Glutamatergic neuron (in vitro differentiated cells): ENCODE data around the gene THUMPD3. TPM values are rescaled to one million over a fixed set of nuclear protein-coding genes. Genes with fewer than 3 reads are reported as not detected.

Experiments
- DNase-seq: peaks from one replicate; pipeline ENCODE4 v3.0.0; 2022
- H3K27ac Mint-ChIP-seq: one replicate; pipeline ENCODE4 v1.8.0; 2020; ENCODE audit warnings: mild to moderate bottlenecking, mixed read lengths, inconsistent platforms; ENCODE audit not compliant: unreplicated experiment
- H3K27me3 Mint-ChIP-seq: one replicate; pipeline ENCODE4 v1.8.0; 2020; ENCODE audit warnings: mild to moderate bottlenecking, moderate library complexity, mixed read lengths, inconsistent platforms; ENCODE audit not compliant: unreplicated experiment
- H3K36me3 Mint-ChIP-seq: one replicate; pipeline ENCODE4 v1.8.0; 2020; ENCODE audit warnings: mild to moderate bottlenecking, mixed read lengths, inconsistent platforms; ENCODE audit not compliant: unreplicated experiment
- H3K4me1 Mint-ChIP-seq: one replicate; pipeline ENCODE4 v1.8.0; 2020; ENCODE audit warnings: mild to moderate bottlenecking, low read depth, mixed read lengths, inconsistent platforms; ENCODE audit not compliant: unreplicated experiment
- H3K4me3 Mint-ChIP-seq: one replicate; pipeline ENCODE4 v1.8.0; 2020; ENCODE audit warnings: mild to moderate bottlenecking, mixed read lengths, inconsistent platforms; ENCODE audit not compliant: unreplicated experiment
- H3K9me3 Mint-ChIP-seq: one replicate; pipeline ENCODE4 v1.8.0; 2020; ENCODE audit warnings: mild to moderate bottlenecking, moderate library complexity, mixed read lengths, inconsistent platforms; ENCODE audit not compliant: unreplicated experiment
- total RNA-seq: library from RNA; stranded (reverse); fragmentation: NEBNext Ultra II Directional; extraction: Animal tissue kit (Norgen Biotek cat#: 25700); gene quantifications from one replicate; pipeline ENCODE4 v1.2.1, GENCODE V29; 2021; ENCODE audit not compliant: unreplicated experiment
- TF ChIP-seq, protein P1 (sequence below): fragments of 200-600 bp; sonication (generic); IDR thresholded peaks from one replicate; pipeline ENCODE4 v1.5.0; 2021; ENCODE audit not compliant: partially characterized antibody, unreplicated experiment

THUMPD3 gene
- total RNA-seq, 1 donor from 2014 or later = 50.2 TPM

DNA sequence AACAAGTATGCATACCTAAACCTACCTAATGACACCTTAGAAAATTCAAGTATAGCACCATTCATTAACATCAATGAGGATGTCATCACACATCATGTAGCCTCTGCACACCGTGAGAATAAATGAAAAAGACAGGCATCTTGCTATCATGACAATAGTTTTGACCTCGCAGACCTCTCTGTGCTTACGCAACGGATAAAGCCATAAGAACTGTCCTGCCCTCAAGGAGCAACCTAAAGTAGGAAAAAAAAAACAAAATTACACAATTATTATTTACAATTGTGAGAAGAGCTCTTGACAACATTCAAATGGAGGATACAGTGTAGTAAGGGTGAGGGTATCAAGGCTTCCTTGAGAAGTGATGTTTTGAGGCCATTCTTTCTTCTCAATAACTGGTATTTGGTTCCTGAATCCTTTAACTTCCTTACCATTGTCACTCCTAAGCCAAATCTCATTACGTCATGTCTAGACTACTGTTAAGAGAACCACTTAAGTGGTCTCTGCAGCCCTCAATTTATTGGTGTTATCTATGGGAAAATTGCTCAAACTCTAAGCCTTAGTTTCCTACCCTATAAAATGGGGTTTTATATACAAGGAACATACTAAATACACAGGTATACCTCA lies 27.5 kb downstream of the THUMPD3 start:
- Mint-ChIP-seq H3K4me3 (no peak overlapping the region), H3K27me3 (peaks cover 5% of the 10 kb centered on the region), H3K9me3 (peaks cover 3% of the 10 kb centered on the region), H3K36me3 (no peaks in the 10 kb centered on the region), H3K4me1 (peaks cover 32% of the 10 kb centered on the region), H3K27ac (no peak overlapping the region)
- TF ChIP-seq, protein P1, sequence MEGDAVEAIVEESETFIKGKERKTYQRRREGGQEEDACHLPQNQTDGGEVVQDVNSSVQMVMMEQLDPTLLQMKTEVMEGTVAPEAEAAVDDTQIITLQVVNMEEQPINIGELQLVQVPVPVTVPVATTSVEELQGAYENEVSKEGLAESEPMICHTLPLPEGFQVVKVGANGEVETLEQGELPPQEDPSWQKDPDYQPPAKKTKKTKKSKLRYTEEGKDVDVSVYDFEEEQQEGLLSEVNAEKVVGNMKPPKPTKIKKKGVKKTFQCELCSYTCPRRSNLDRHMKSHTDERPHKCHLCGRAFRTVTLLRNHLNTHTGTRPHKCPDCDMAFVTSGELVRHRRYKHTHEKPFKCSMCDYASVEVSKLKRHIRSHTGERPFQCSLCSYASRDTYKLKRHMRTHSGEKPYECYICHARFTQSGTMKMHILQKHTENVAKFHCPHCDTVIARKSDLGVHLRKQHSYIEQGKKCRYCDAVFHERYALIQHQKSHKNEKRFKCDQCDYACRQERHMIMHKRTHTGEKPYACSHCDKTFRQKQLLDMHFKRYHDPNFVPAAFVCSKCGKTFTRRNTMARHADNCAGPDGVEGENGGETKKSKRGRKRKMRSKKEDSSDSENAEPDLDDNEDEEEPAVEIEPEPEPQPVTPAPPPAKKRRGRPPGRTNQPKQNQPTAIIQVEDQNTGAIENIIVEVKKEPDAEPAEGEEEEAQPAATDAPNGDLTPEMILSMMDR = no peak
- DNase-seq = no peak

DNA sequence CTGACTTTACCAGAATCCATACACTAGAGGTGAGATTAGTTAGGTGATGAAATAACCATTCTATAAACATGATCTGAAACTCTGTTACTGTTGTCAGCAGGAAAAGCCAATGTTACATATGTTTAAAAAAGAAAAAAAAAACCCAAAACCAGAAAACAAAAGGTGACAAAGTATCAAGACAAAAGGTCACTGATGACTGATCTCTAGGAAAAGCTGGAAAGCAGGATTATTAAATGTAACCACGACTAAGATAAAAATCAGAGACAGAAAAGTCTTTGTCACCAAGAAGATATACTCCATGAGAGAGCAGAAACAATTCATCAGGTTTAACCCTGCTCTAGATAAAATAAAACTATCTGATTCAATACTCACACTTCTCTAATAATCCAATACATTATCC lies 29.2 kb downstream of the THUMPD3 start:
- Mint-ChIP-seq H3K4me1 (peaks cover 35% of the 10 kb centered on the region), H3K27ac (no peak overlapping the region), H3K36me3 (no peaks in the 10 kb centered on the region)

DNA sequence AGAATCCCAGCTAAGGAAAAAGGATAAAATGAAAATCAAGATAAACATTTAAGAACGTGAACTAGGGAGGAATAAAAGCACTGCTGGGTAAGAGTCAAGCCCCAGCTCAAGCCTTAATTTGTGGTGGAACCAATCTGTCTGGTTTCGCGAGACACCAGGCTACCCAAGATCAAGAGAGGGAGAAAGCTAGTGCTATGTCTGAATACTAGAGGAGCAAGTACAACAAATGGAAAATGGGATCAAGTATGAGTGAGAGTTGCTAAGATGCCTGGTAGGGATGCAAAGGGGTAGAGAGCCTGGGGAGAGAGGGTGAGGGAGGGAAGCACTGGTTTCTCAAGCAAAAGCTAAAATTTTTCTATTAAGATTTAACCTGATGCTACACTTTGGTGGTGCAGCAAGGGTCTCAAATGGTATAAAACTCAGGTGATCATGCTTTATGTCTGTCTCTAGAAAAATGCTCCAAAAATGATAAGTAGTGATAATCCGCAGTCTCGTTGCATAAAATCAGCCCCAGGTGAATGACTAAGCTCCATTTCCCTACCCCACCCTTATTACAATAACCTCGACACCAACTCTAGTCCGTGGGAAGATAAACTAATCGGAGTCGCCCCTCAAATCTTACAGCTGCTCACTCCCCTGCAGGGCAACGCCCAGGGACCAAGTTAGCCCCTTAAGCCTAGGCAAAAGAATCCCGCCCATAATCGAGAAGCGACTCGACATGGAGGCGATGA lies 32.9 kb downstream of the THUMPD3 start:
- Mint-ChIP-seq H3K27me3 (peaks cover 36% of the 10 kb centered on the region), H3K9me3 (peaks cover 33% of the 10 kb centered on the region), H3K4me1 (peaks cover 32% of the 10 kb centered on the region), H3K36me3 (no peaks in the 10 kb centered on the region), H3K4me3 (peak overlapping the region; percentile 95), H3K27ac (peak overlapping the region; percentile 91)
- DNase-seq = no peak
- TF ChIP-seq, protein P1 = no peak

More for the DNA sequence above, 29.2 kb downstream of the THUMPD3 start:
- Mint-ChIP-seq H3K9me3 (peaks cover 11% of the 10 kb centered on the region), H3K4me3 (no peak overlapping the region), H3K27me3 (peaks cover 14% of the 10 kb centered on the region)
- DNase-seq = no peak
- TF ChIP-seq, protein P1 = no peak

- Mint-ChIP-seq H3K9me3 (peaks cover 35% of the 10 kb centered on the region), H3K27ac (peak overlapping the region; percentile 91), H3K27me3 (peaks cover 36% of the 10 kb centered on the region), H3K36me3 (no peaks in the 10 kb centered on the region), H3K4me3 (peak overlapping the region; percentile 95), H3K4me1 (peaks cover 34% of the 10 kb centered on the region)
- TF ChIP-seq, protein P1 = no peak
- DNase-seq = peak; percentile 78
These were observed 33.4 kb downstream of the THUMPD3 start for GRCh38 chr3:9396301-9396631.
